ENCODE measurements around the gene PARD3.

- TF ChIP-seq POLR2A (IDR thresholded peaks at IDR 0.05), result no peak
- TF ChIP-seq CTCF (IDR thresholded peaks at IDR 0.05), result no peak
Observed at GRCh38 chr10:34389801-34390200, 425.3 kb downstream of the PARD3 start.
